Activated CD4-positive, alpha-beta T cell treated with anti-CD3 and anti-CD28 coated beads for 36 hours (primary cell): ENCODE data around the gene TRAPPC2. TPM values are rescaled to one million over a fixed set of nuclear protein-coding genes. Genes with fewer than 3 reads are reported as not detected.
A peak's percentile ranks its signal among the peaks of the same experiment; 100 is the strongest.
"Not testable (repeated sequence)": the region's sequence is repeated elsewhere in the genome, so short reads cannot be mapped to it uniquely, and the experiment has no call there.

Experiments used
- ATAC-seq: fragments of 200-7000 bp; cut with Tn5 transposase; one replicate; pipeline ENCODE4 v1.10.0; 2021; ENCODE audit warnings: mild to moderate bottlenecking, moderate library complexity
- CTCF ChIA-PET: fragments of 350-600 bp; sonication (Branson Sonifier 250); formaldehyde crosslinking; loops from one replicate; lab custom pipeline; 2021; ENCODE audit warnings: antibody characterized with exemption; lab: Charles Lee
- POLR2A ChIA-PET: fragments of 350-600 bp; sonication (Branson Sonifier 250); formaldehyde crosslinking; loops from one replicate; lab custom pipeline; 2021; ENCODE audit warnings: antibody characterized with exemption, inconsistent platforms; lab: Charles Lee
- DNase-seq: peaks from one replicate; pipeline ENCODE4 v3.0.0-alpha.2; 2020
- H3K27ac Mint-ChIP-seq: one replicate; pipeline ENCODE4 v1.8.0; 2021; ENCODE audit warnings: mixed read lengths
- H3K27me3 Mint-ChIP-seq: one replicate; pipeline ENCODE4 v1.8.0; 2021; ENCODE audit warnings: mixed read lengths
- H3K36me3 Mint-ChIP-seq: one replicate; pipeline ENCODE4 v1.8.0; 2021; ENCODE audit warnings: low read depth, mixed read lengths
- H3K4me1 Mint-ChIP-seq: one replicate; pipeline ENCODE4 v1.8.0; 2021; ENCODE audit warnings: mixed read lengths
- H3K4me3 Mint-ChIP-seq: one replicate; pipeline ENCODE4 v1.8.0; 2021; ENCODE audit warnings: mild to moderate bottlenecking, moderate library complexity, mixed read lengths
- H3K9me3 Mint-ChIP-seq: one replicate; pipeline ENCODE4 v1.8.0; 2021; ENCODE audit warnings: low read depth, mixed read lengths
- intact Hi-C, 2 experiments: fragments of 100-400 bp; cut with DNase I in 1 of 2; cut with micrococcal nuclease in 1 of 2; formaldehyde crosslinking; loops; one replicate each; pipeline versions ENCODE4 v1.14.2 to v1.15.1; 2022 to 2024; cut with DNase I, micrococcal nuclease
- total RNA-seq, 2 experiments: library from RNA; stranded (reverse); gene quantifications; one replicate each; pipeline ENCODE4 v1.2.3, GENCODE V29; 2021

The TRAPPC2 gene
- total RNA-seq, 2 experiments from 2014 or later: 10.3 to 16.4 TPM

DNA sequence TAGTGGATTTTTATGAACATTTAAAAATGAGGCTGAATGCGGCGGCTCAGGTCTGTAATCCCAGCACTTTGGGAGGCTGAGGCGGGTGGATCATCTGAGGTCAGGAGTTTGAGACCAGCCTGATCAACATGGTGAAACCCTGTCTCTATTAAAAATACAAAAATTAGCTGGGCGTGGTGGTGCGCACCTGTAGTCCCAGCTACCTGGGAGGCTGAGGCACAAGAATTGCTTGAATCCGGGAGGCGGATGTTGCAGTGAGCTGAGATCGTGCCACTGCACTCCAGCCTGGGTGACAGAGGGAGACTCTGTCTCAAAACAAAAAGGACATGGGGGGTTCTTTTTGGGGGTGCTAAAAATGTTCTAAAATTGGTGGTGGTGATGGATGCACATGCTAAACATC lies 64.7 kb downstream of the TRAPPC2 start:
- H3K4me1 Mint-ChIP-seq: peaks cover 11% of the 10 kb centered on the region
- H3K27ac Mint-ChIP-seq: peak overlapping the region; percentile 93
- H3K4me3 Mint-ChIP-seq: peak overlapping the region; percentile 51
- not testable (repeated sequence) for H3K27me3 Mint-ChIP-seq, ATAC-seq, H3K36me3 Mint-ChIP-seq, H3K9me3 Mint-ChIP-seq
- CTCF ChIA-PET: interaction anchor here (0.6 to 1.6 kb wide), 6 partner anchors 11 to 384 kb away, joined by 3 to 8 read pairs (median 4); partner anchors contain the start of genes OFD1, RAB9A and TRAPPC2
- POLR2A ChIA-PET: interaction anchor here (0.6 to 1.5 kb wide), 5 partner anchors 19 to 360 kb away, joined by 3 to 9 read pairs (median 5); partner anchors contain the start of genes OFD1, RAB9A and TRAPPC2
- peak; percentile 19 for DNase-seq
- intact Hi-C loops: loop anchor here (1.0 to 2.0 kb wide), 6 partner anchors 8 to 65 kb away; partner anchors contain the start of genes OFD1 (in 2 of the 2), TRAPPC2 (in 2 of the 2) and TCEANC (in 1 of the 2)

DNA sequence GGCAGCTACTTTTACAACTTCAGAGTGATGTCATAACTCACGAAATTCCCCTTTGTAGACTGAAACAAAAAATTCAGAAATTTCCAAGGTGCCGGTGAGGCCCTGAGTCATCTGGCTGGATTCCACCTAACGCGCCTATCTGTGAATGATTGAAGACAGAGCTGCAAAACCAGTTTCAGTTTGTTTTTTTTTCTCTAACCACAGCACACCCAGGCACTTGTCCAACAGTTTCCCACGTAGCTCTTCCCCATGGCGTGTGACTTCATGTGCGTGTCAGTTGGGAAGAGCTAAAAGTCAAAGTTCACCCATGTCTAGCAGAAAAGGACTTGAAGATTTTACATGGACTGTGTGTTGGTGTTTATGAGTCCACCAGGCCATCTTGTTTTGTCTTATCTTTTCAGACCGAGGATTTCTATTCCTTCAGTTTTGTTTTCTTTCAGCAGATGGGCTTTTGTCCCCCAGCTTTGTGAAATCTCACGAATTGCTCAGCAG lies 65.1 kb downstream of the TRAPPC2 start:
- H3K27ac Mint-ChIP-seq: peak overlapping the region; percentile 93
- peaks cover 11% of the 10 kb centered on the region for H3K4me1 Mint-ChIP-seq
- peaks cover 10% of the 10 kb centered on the region for H3K36me3 Mint-ChIP-seq
- ChIA-PET CTCF (interaction anchor here (0.7 to 1.6 kb wide), 6 partner anchors 10 to 82 kb away, joined by 3 to 8 read pairs (median 4); partner anchors contain the start of genes OFD1, RAB9A and TRAPPC2), POLR2A (interaction anchor here (0.6 to 1.5 kb wide), 6 partner anchors 18 to 360 kb away, joined by 3 to 9 read pairs (median 4); partner anchors contain the start of genes OFD1, RAB9A and TRAPPC2)
- H3K4me3 Mint-ChIP-seq: peak overlapping the region; percentile 51
- intact Hi-C loops: loop anchor here (1.0 to 2.0 kb wide), 6 partner anchors 8 to 66 kb away; partner anchors contain the start of genes OFD1 (in 2 of the 2), TRAPPC2 (in 2 of the 2) and TCEANC (in 1 of the 2)
- ATAC-seq (peak; percentile 93), DNase-seq (peak; percentile 76)
- H3K9me3 Mint-ChIP-seq: no peaks in the 10 kb centered on the region
- H3K27me3 Mint-ChIP-seq: no peaks in the 10 kb centered on the region

DNA sequence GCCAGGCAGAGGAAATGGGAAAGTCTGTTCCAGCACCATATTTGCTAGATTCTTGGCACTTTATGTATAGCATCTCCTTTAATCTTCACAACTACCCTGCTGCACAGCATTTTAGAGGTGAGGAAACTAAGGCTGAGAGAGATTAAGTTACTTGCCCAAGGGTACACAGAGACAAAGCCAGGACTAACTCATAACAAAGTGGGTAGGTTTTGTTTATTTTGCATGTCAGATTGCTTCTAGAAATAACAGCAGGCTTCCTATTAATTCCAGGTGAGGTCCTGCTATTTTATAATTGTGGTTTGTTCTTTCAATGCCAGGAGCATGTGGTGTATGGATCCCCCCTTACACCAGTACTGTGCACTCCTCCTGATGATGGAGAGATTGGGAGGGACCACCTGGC lies 66.5 kb downstream of the TRAPPC2 start:
- Mint-ChIP-seq H3K27ac (no peak overlapping the region), H3K36me3 (peaks cover 17% of the 10 kb centered on the region), H3K27me3 (no peaks in the 10 kb centered on the region), H3K4me1 (peaks cover 14% of the 10 kb centered on the region), H3K4me3 (no peak overlapping the region), H3K9me3 (no peaks in the 10 kb centered on the region)
- POLR2A ChIA-PET: no interaction called here
- intact Hi-C loops: loop anchor here in 1 of 2 experiments (2.0 kb wide), 1 partner anchor 67 kb away; the partner anchor contains the start of genes OFD1 and TRAPPC2
- DNase-seq (no peak), ATAC-seq (no peak)
- CTCF ChIA-PET: no interaction called here

DNA sequence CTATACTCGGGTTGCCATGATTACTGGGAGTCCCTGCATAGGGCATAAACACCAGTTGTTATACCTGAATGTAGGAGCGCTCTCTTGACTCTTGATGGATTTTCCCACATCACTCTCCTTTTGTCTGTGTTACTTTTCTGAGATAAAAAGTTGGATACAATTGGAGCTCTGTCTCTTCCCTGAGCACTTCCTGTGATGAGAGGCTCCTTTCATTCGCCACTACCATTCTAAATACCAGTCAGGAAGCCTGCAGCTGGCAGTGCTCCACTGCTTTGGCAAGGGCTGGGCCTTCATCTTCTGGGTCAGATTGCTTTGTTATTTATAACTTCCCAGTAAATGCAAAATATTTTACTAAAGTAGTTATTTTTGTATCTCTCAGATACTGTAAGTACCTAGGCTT lies 67.6 kb downstream of the TRAPPC2 start:
- H3K4me1 Mint-ChIP-seq: peaks cover 25% of the 10 kb centered on the region
- H3K36me3 Mint-ChIP-seq: peaks cover 17% of the 10 kb centered on the region
- CTCF ChIA-PET: no interaction called here
- no peaks in the 10 kb centered on the region for H3K27me3 Mint-ChIP-seq
- ATAC-seq (no peak), DNase-seq (no peak)
- H3K27ac Mint-ChIP-seq: no peak overlapping the region
- H3K4me3 Mint-ChIP-seq: no peak overlapping the region
- POLR2A ChIA-PET: no interaction called here
- no peaks in the 10 kb centered on the region for H3K9me3 Mint-ChIP-seq
- intact Hi-C loops: no loop called here

DNA sequence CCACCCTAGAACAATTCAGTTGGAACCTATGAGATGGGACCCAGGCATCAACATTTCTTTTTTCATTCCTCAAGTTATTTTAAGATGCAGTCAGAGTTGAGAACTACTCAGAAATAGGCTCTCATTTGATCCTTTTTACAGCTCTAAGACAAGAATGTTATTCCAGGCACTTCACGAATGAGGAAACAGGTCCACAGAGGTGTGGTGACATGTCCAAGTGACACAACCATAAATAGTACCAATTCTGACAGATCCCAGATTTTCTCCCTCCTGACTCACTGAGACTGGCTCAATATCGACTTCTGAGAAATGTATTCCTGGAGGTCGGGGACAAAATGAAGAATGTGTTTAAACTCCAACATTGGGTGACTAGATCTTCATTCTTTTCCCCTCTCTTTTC lies 70.4 kb downstream of the TRAPPC2 start:
- ChIA-PET POLR2A (no interaction called here), CTCF (no interaction called here)
- Mint-ChIP-seq H3K27ac (no peak overlapping the region), H3K27me3 (no peaks in the 10 kb centered on the region), H3K4me1 (peaks cover 22% of the 10 kb centered on the region), H3K9me3 (no peaks in the 10 kb centered on the region), H3K36me3 (peaks cover 12% of the 10 kb centered on the region), H3K4me3 (no peak overlapping the region)
- no peak for DNase-seq
- ATAC-seq: no peak
- intact Hi-C loops: no loop called here

DNA sequence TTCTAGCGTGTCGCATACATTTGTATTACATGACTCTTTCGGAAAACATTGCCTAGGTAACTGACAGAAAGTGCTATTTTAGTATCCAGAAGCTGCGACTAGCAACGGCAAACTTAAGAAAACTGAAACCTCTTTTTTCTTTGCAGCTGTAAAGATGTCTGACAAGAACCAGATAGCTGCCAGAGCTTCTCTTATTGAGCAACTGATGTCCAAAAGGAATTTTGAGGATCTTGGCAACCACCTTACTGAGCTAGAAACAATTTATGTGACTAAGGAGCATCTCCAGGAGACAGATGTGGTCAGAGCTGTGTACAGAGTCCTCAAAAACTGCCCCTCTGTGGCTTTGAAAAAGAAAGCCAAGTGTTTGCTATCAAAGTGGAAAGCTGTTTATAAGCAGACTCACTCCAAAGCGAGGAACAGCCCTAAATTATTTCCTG lies 72.0 kb downstream of the TRAPPC2 start:
- no peaks in the 10 kb centered on the region for H3K9me3 Mint-ChIP-seq
- H3K4me3 Mint-ChIP-seq: peak overlapping the region; percentile 43
- no peaks in the 10 kb centered on the region for H3K27me3 Mint-ChIP-seq
- H3K27ac Mint-ChIP-seq: peak overlapping the region; percentile 51
- H3K36me3 Mint-ChIP-seq: peaks cover 12% of the 10 kb centered on the region
- no peak for DNase-seq
- ChIA-PET POLR2A (interaction anchor here (1.1 to 1.2 kb wide), 2 partner anchors 26 to 28 kb away, joined by 3 read pairs; no protein-coding TSS in a partner anchor), CTCF (interaction anchor here (0.6 to 1.1 kb wide), 6 partner anchors 54 to 570 kb away, joined by 3 to 5 read pairs (median 4); no protein-coding TSS in a partner anchor)
- intact Hi-C loops: no loop called here
- peaks cover 26% of the 10 kb centered on the region for H3K4me1 Mint-ChIP-seq
- ATAC-seq: peak; percentile 24

Other genes with a start within 250 kb of the TRAPPC2 start
- under 1 TPM; 0.19 to 0.21 TPM for gene EGFL6, start 165.0 kb downstream of the TRAPPC2 start, total RNA-seq
- gene TCEANC, start 81.5 kb downstream of the TRAPPC2 start, total RNA-seq: 1 to 10 TPM; 1.9 to 2.3 TPM
- gene RAB9A, start 45.5 kb downstream of the TRAPPC2 start, total RNA-seq: 10 to 100 TPM; 24.9 to 31.4 TPM
- 10 to 100 TPM; 28.0 to 32.4 TPM for gene OFD1, start 128 bp upstream of the TRAPPC2 start, total RNA-seq
- gene GPM6B, start 82.5 kb upstream of the TRAPPC2 start, total RNA-seq: under 1 TPM in 1 of 2 experiments, not detected in 1; 0.14 TPM